HepG2 (cell line): Measurements from ENCODE around the gene GPR149. TPM values are rescaled to one million over a fixed set of nuclear protein-coding genes. Genes with fewer than 3 reads are reported as not detected.

ENCODE experiments used
- BHLHE40 ChIP-seq: IDR thresholded peaks from 2 replicates; pipeline ENCODE4 v1.6.1; 2011; ENCODE audit warnings: low read length, improper control_type of control experiment
- FOSL1 ChIP-seq: sonication (generic); formaldehyde crosslinking; IDR thresholded peaks from 2 replicates; pipeline ENCODE4 v1.9.0; 2021; ENCODE audit warnings: missing genetic modification reagents, borderline replicate concordance
- HBP1 ChIP-seq: IDR thresholded peaks from 2 replicates; pipeline ENCODE4 v1.6.1; 2016; ENCODE audit warnings: low read depth, control low read depth
- HNRNPK ChIP-seq: fragments of 200-400 bp; formaldehyde crosslinking; IDR thresholded peaks from 2 replicates; pipeline ENCODE4 v1.6.1; 2018; ENCODE audit warnings: low read length, low read depth, moderate library complexity, mild to moderate bottlenecking; ENCODE audit not compliant: poor library complexity, severe bottlenecking
- MED1 ChIP-seq: sonication (generic); formaldehyde crosslinking; IDR thresholded peaks from 2 replicates; pipeline ENCODE4 v1.4.0; 2020; ENCODE audit warnings: missing genetic modification reagents
- NFYB ChIP-seq: sonication (generic); formaldehyde crosslinking; IDR thresholded peaks from 2 replicates; pipeline ENCODE4 v1.4.0; 2020; ENCODE audit warnings: missing genetic modification reagents
- PRPF4 ChIP-seq: fragments of 200-400 bp; formaldehyde crosslinking; IDR thresholded peaks from 2 replicates; pipeline ENCODE4 v1.6.1; 2016; ENCODE audit warnings: low read length, low read depth; ENCODE audit not compliant: poor library complexity, severe bottlenecking
- ZFAT ChIP-seq: sonication (generic); formaldehyde crosslinking; conservative IDR thresholded peaks from 2 replicates; pipeline ENCODE4 v1.8.1; 2023; ENCODE audit warnings: missing genetic modification reagents, inconsistent platforms
- ZHX2 ChIP-seq, 2 experiments: sonication (generic) in 1 of 2; formaldehyde crosslinking in 1 of 2; IDR thresholded peaks; 2 replicates each; pipeline versions ENCODE4 v1.6.1 to v1.9.0; 2014 to 2022; ENCODE audit warnings: antibody characterized with exemption in 1 of 2, borderline replicate concordance in 1 of 2, inconsistent platforms in 1 of 2, low read depth in 1 of 2, missing genetic modification reagents in 1 of 2
- ZNF232 ChIP-seq: sonication (generic); formaldehyde crosslinking; IDR thresholded peaks from 2 replicates; pipeline ENCODE4 v1.4.0; 2020; ENCODE audit warnings: missing genetic modification reagents, borderline replicate concordance
- ZNF350 ChIP-seq: sonication (generic); formaldehyde crosslinking; IDR thresholded peaks from 2 replicates; pipeline ENCODE4 v1.4.0; 2020; ENCODE audit warnings: mild to moderate bottlenecking, low read depth, missing genetic modification reagents, borderline replicate concordance
- ZNF607 ChIP-seq: sonication (generic); formaldehyde crosslinking; IDR thresholded peaks from 2 replicates; pipeline ENCODE4 v1.5.1; 2020; ENCODE audit warnings: missing genetic modification reagents, mild to moderate bottlenecking, borderline replicate concordance
- ZNF616 ChIP-seq: sonication (generic); formaldehyde crosslinking; IDR thresholded peaks from 2 replicates; pipeline ENCODE4 v1.5.0; 2020; ENCODE audit warnings: low read depth, mild to moderate bottlenecking, missing genetic modification reagents
- ZNF670 ChIP-seq: sonication (generic); formaldehyde crosslinking; IDR thresholded peaks from 2 replicates; pipeline ENCODE4 v1.8.0; 2022; ENCODE audit warnings: mild to moderate bottlenecking, missing genetic modification reagents, borderline replicate concordance
- ZNF720 ChIP-seq: sonication (generic); formaldehyde crosslinking; IDR thresholded peaks from 2 replicates; pipeline ENCODE4 v1.4.0; 2020; ENCODE audit warnings: missing genetic modification reagents
- ZNF782 ChIP-seq: sonication (generic); formaldehyde crosslinking; IDR thresholded peaks from 2 replicates; pipeline ENCODE4 v1.4.0; 2020; ENCODE audit warnings: missing genetic modification reagents, mild to moderate bottlenecking, borderline replicate concordance
- polyA plus RNA-seq, 8 experiments: library from polyadenylated mRNA; depleted of rRNA in 3 of 8; stranded (reverse) in 7 of 8; unstranded in 1 of 8; fragments of >200 nt; fragmentation: Illumina TruSeq in 4 of 8; extraction: Trizol in 4 of 8; gene quantifications; 2 replicates each; pipeline versions ENCODE4 v1.2.1 to v1.2.3, GENCODE V29; 2011 to 2016; ENCODE audit warnings: low read depth in 4 of 8, missing spikeins in 1 of 8, mixed read lengths in 1 of 8; ENCODE audit not compliant: insufficient read depth in 1 of 8
- total RNA-seq, 5 experiments: library from RNA; depleted of rRNA; stranded (reverse); fragments of >200 nt; fragmentation: Illumina TruSeq; extraction: Trizol; gene quantifications; 2 replicates each; pipeline ENCODE4 v1.2.3, GENCODE V29; 2016; ENCODE audit warnings: low read depth in 1 of 5
- TF ChIP-seq, protein P1 (sequence below): sonication (generic); formaldehyde crosslinking; IDR thresholded peaks from 2 replicates; pipeline ENCODE4 v1.4.0; 2020; ENCODE audit warnings: missing genetic modification reagents
- TF ChIP-seq, protein P2 (sequence below): sonication (generic); formaldehyde crosslinking; IDR thresholded peaks from 2 replicates; pipeline ENCODE4 v1.5.1; 2020; ENCODE audit warnings: missing genetic modification reagents, mild to moderate bottlenecking, borderline replicate concordance

Gene GPR149
- total and polyA plus RNA-seq, 2 of the 13 experiments (the other 11 are each of a cell fraction or from before 2014, with no cell fraction given): not detected

- no peak for TF ChIP-seq ZNF782 (CRISPR knock-in tag)
- peak; percentile 100 for TF ChIP-seq ZHX2 (IDR thresholded peaks at IDR 0.05; ENCODE audit: low read depth)
- no peak for TF ChIP-seq ZHX2 (CRISPR knock-in tag; IDR thresholded peaks at IDR 0.05; ENCODE audit: borderline replicate concordance)
- TF ChIP-seq FOSL1 (CRISPR knock-in tag): no peak
- TF ChIP-seq, protein P1, sequence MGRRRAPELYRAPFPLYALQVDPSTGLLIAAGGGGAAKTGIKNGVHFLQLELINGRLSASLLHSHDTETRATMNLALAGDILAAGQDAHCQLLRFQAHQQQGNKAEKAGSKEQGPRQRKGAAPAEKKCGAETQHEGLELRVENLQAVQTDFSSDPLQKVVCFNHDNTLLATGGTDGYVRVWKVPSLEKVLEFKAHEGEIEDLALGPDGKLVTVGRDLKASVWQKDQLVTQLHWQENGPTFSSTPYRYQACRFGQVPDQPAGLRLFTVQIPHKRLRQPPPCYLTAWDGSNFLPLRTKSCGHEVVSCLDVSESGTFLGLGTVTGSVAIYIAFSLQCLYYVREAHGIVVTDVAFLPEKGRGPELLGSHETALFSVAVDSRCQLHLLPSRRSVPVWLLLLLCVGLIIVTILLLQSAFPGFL (CRISPR knock-in tag): no peak
- TF ChIP-seq HBP1 (CRISPR knock-in tag): peak; percentile 66; the same call in 1 of the 2 replicates
- no peak for TF ChIP-seq ZNF616
- no peak for TF ChIP-seq ZNF720 (CRISPR knock-in tag)
- no peak for TF ChIP-seq HNRNPK
- no peak for TF ChIP-seq ZNF607 (CRISPR knock-in tag)
- no peak for TF ChIP-seq ZFAT (CRISPR knock-in tag)
- peak; percentile 87 for TF ChIP-seq ZNF350 (CRISPR knock-in tag)
- TF ChIP-seq PRPF4: no peak
- TF ChIP-seq ZNF670 (CRISPR knock-in tag): no peak; the same call in 1 of the 2 replicates
- TF ChIP-seq BHLHE40: no peak
- TF ChIP-seq, protein P2, sequence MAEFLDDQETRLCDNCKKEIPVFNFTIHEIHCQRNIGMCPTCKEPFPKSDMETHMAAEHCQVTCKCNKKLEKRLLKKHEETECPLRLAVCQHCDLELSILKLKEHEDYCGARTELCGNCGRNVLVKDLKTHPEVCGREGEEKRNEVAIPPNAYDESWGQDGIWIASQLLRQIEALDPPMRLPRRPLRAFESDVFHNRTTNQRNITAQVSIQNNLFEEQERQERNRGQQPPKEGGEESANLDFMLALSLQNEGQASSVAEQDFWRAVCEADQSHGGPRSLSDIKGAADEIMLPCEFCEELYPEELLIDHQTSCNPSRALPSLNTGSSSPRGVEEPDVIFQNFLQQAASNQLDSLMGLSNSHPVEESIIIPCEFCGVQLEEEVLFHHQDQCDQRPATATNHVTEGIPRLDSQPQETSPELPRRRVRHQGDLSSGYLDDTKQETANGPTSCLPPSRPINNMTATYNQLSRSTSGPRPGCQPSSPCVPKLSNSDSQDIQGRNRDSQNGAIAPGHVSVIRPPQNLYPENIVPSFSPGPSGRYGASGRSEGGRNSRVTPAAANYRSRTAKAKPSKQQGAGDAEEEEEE (CRISPR knock-in tag): no peak
- no peak; the same call in 1 of the 2 replicates for TF ChIP-seq ZNF232
- TF ChIP-seq MED1: no peak; the same call in 1 of the 2 replicates
- TF ChIP-seq NFYB (CRISPR knock-in tag): no peak
These were observed 105.9 kb downstream of the GPR149 start, which contains the start of gene DHX36 (continued) for GRCh38 chr3:154323891-154324738.
